WTC11 (cell line): ENCODE measurements around the gene PNPO. TPM values are rescaled to one million over a fixed set of nuclear protein-coding genes. Genes with fewer than 3 reads are reported as not detected.

Experiments used
- ATAC-seq: fragments of 200-7000 bp; cut with Tn5 transposase; 2 replicates; pipeline ENCODE4 v1.10.0; 2021; ENCODE audit warnings: mild to moderate bottlenecking, moderate library complexity
- CTCF ChIA-PET: fragments of 300-600 bp; sonication (Branson Sonifier 250); formaldehyde crosslinking; loops from one replicate; lab custom pipeline; 2021; ENCODE audit warnings: antibody characterized with exemption; lab: Charles Lee
- POLR2A ChIA-PET: fragments of 350-600 bp; sonication (Branson Sonifier 250); formaldehyde crosslinking; loops from one replicate; lab custom pipeline; 2021; ENCODE audit warnings: antibody characterized with exemption; lab: Charles Lee
- DNase-seq: peaks from one replicate; pipeline ENCODE4 v3.0.0; 2021; ENCODE audit warnings: low spot score
- H3K27ac Mint-ChIP-seq: 2 replicates; pipeline ENCODE4 v1.8.0; 2021; ENCODE audit warnings: mixed read lengths
- H3K27me3 Mint-ChIP-seq: 2 replicates; pipeline ENCODE4 v1.8.0; 2021; ENCODE audit warnings: low read depth, mild to moderate bottlenecking, moderate library complexity, mixed read lengths
- H3K36me3 Mint-ChIP-seq: 2 replicates; pipeline ENCODE4 v1.8.0; 2021; ENCODE audit warnings: mixed read lengths
- H3K4me1 Mint-ChIP-seq: 2 replicates; pipeline ENCODE4 v1.8.0; 2022; ENCODE audit warnings: mixed read lengths
- H3K4me3 Mint-ChIP-seq: 2 replicates; pipeline ENCODE4 v1.8.0; 2021; ENCODE audit warnings: mild to moderate bottlenecking, moderate library complexity, mixed read lengths
- H3K9me3 Mint-ChIP-seq: 2 replicates; pipeline ENCODE4 v1.8.0; 2021; ENCODE audit warnings: mixed read lengths
- AFF4 ChIP-seq: sonication (generic); formaldehyde crosslinking; IDR thresholded peaks from 2 replicates; pipeline ENCODE4 v1.8.1; 2023; ENCODE audit warnings: mild to moderate bottlenecking, missing genetic modification reagents, borderline replicate concordance
- AR ChIP-seq: fragments of 250-450 bp; sonication (Bioruptor Pico); IDR thresholded peaks from 2 replicates; pipeline ENCODE4 v1.9.0; 2021; ENCODE audit warnings: mild to moderate bottlenecking
- ATF2 ChIP-seq: sonication (generic); formaldehyde crosslinking; IDR thresholded peaks from 2 replicates; pipeline ENCODE4 v1.8.1; 2022; ENCODE audit warnings: low read depth, missing genetic modification reagents, borderline replicate concordance
- CBFB ChIP-seq: sonication (generic); formaldehyde crosslinking; IDR thresholded peaks from 2 replicates; pipeline ENCODE4 v1.8.1; 2022; ENCODE audit warnings: mild to moderate bottlenecking, low read depth, missing genetic modification reagents
- CDX4 ChIP-seq: fragments of 250-450 bp; sonication (Bioruptor Pico); IDR thresholded peaks from 2 replicates; pipeline ENCODE4 v1.9.0; 2021; ENCODE audit warnings: moderate library complexity, mild to moderate bottlenecking, inconsistent platforms, borderline replicate concordance
- E2F4 ChIP-seq: sonication (generic); formaldehyde crosslinking; IDR thresholded peaks from 2 replicates; pipeline ENCODE4 v1.8.1; 2022; ENCODE audit warnings: low read depth, mild to moderate bottlenecking, moderate library complexity, missing genetic modification reagents, borderline replicate concordance
- ETV6 ChIP-seq: sonication (generic); formaldehyde crosslinking; IDR thresholded peaks from 2 replicates; pipeline ENCODE4 v1.8.1; 2022; ENCODE audit warnings: mild to moderate bottlenecking, missing genetic modification reagents
- FOXJ3 ChIP-seq: sonication (generic); formaldehyde crosslinking; IDR thresholded peaks from 2 replicates; pipeline ENCODE4 v1.9.0; 2021; ENCODE audit warnings: missing genetic modification reagents, mild to moderate bottlenecking, borderline replicate concordance
- FOXP4 ChIP-seq: sonication (generic); formaldehyde crosslinking; IDR thresholded peaks from 2 replicates; pipeline ENCODE4 v1.8.0; 2022; ENCODE audit warnings: mild to moderate bottlenecking, missing genetic modification reagents
- GABPB1 ChIP-seq: sonication (generic); formaldehyde crosslinking; IDR thresholded peaks from 2 replicates; pipeline ENCODE4 v1.8.1; 2023; ENCODE audit warnings: mild to moderate bottlenecking, missing genetic modification reagents
- RORB ChIP-seq: fragments of 250-450 bp; sonication (Bioruptor Pico); IDR thresholded peaks from 2 replicates; pipeline ENCODE4 v1.9.0; 2021; ENCODE audit warnings: mild to moderate bottlenecking
- USF2 ChIP-seq: sonication (generic); formaldehyde crosslinking; IDR thresholded peaks from 2 replicates; pipeline ENCODE4 v1.8.1; 2023; ENCODE audit warnings: mild to moderate bottlenecking, missing genetic modification reagents, moderate library complexity
- ZNF121 ChIP-seq: sonication (generic); formaldehyde crosslinking; IDR thresholded peaks from 2 replicates; pipeline ENCODE4 v1.8.0; 2023; ENCODE audit warnings: missing genetic modification reagents
- ZNF138 ChIP-seq: sonication (generic); formaldehyde crosslinking; conservative IDR thresholded peaks from 2 replicates; pipeline ENCODE4 v1.8.1; 2022; ENCODE audit warnings: mild to moderate bottlenecking, moderate library complexity, missing genetic modification reagents
- ZNF263 ChIP-seq: sonication (generic); formaldehyde crosslinking; IDR thresholded peaks from 2 replicates; pipeline ENCODE4 v1.8.1; 2022; ENCODE audit warnings: low read depth, mild to moderate bottlenecking, moderate library complexity, missing genetic modification reagents
- ZNF281 ChIP-seq: sonication (generic); formaldehyde crosslinking; IDR thresholded peaks from 2 replicates; pipeline ENCODE4 v1.8.0; 2023; ENCODE audit warnings: mild to moderate bottlenecking, missing genetic modification reagents
- ZNF512 ChIP-seq: sonication (generic); formaldehyde crosslinking; IDR thresholded peaks from 2 replicates; pipeline ENCODE4 v1.8.1; 2022; ENCODE audit warnings: missing genetic modification reagents, borderline replicate concordance
- total RNA-seq: library from RNA; stranded (reverse); gene quantifications from 3 replicates; pipeline ENCODE4 v1.2.3, GENCODE V29; 2021

PNPO gene
- total RNA-seq, 1 experiment from 2014 or later, result 12.2 TPM

- TF ChIP-seq ZNF281 (CRISPR knock-in tag), result no peak
- TF ChIP-seq CBFB (CRISPR knock-in tag), result no peak
- no peak for TF ChIP-seq ZNF138
- TF ChIP-seq GABPB1, result no peak
- TF ChIP-seq USF2 (CRISPR knock-in tag), result no peak
- no peak for TF ChIP-seq FOXJ3 (CRISPR knock-in tag)
- TF ChIP-seq ZNF121 (CRISPR knock-in tag), result no peak
- TF ChIP-seq ZNF512 (CRISPR knock-in tag), result no peak
- TF ChIP-seq CDX4 (CRISPR knock-in tag), result no peak
Observed at GRCh38 chr17:47927821-47928400, 13.5 kb upstream of the PNPO start (continued).

- DNase-seq (no peak), ATAC-seq (no peak)
- Mint-ChIP-seq H3K27me3 (no peaks in the 10 kb centered on the region), H3K36me3 (peaks cover 14% of the 10 kb centered on the region), H3K4me3 (no peak overlapping the region), H3K27ac (no peak overlapping the region), H3K4me1 (no peaks in the 10 kb centered on the region), H3K9me3 (no peaks in the 10 kb centered on the region)
- CTCF ChIA-PET, result interaction anchor here (0.7 to 3.1 kb wide), 5 partner anchors 22 to 108 kb away, joined by 3 to 14 read pairs (median 3); no protein-coding TSS in a partner anchor
- POLR2A ChIA-PET, result interaction anchor here (1.5 kb wide), 1 partner anchor 13 kb away, joined by 3 read pairs; the partner anchor contains the start of gene PNPO
- no peak for TF ChIP-seq RORB (CRISPR knock-in tag)
- no peak for TF ChIP-seq AFF4
- TF ChIP-seq ATF2 (CRISPR knock-in tag), result no peak
- TF ChIP-seq ETV6, result no peak
- no peak for TF ChIP-seq E2F4
- no peak for TF ChIP-seq AR (CRISPR knock-in tag)
- no peak for TF ChIP-seq FOXP4
- no peak for TF ChIP-seq ZNF263 (CRISPR knock-in tag)
Observed at GRCh38 chr17:47928415-47928814, 13.0 kb upstream of the PNPO start.
